OCI-LY1 (cell line): ENCODE results near the gene GDF9.

Experiments
- H2AFZ ChIP-seq: fragments of 200-600 bp; sonication (generic), shearing (Covaris generic); 2 replicates; pipeline ENCODE4 v1.6.0; 2014; ENCODE audit warnings: antibody characterized with exemption, mild to moderate bottlenecking, low read length
- H3F3A ChIP-seq: fragments of 200-600 bp; sonication (generic), shearing (Covaris generic); 2 replicates; pipeline ENCODE4 v1.6.0; 2014; ENCODE audit warnings: mild to moderate bottlenecking, antibody characterized with exemption, low read length, moderate library complexity; ENCODE audit not compliant: insufficient read depth
- H3K27ac ChIP-seq: fragments of 200-600 bp; sonication (generic); 2 replicates; pipeline ENCODE4 v1.5.1; 2014; ENCODE audit warnings: low read length, mixed run types, mild to moderate bottlenecking, low read depth; ENCODE audit not compliant: poor library complexity, severe bottlenecking
- H3K27me3 ChIP-seq: fragments of 200-600 bp; sonication (generic); 2 replicates; pipeline ENCODE4 v1.6.0; 2014; ENCODE audit warnings: antibody characterized with exemption, mild to moderate bottlenecking, low read length, moderate library complexity; ENCODE audit not compliant: insufficient read depth
- H3K36me3 ChIP-seq: fragments of 200-600 bp; sonication (generic); 2 replicates; pipeline ENCODE4 v1.6.1; 2014; ENCODE audit warnings: mild to moderate bottlenecking, antibody characterized with exemption, low read length, moderate library complexity, mixed read lengths; ENCODE audit not compliant: insufficient read depth
- H3K4me1 ChIP-seq: fragments of 200-600 bp; sonication (generic); 2 replicates; pipeline ENCODE4 v1.5.1; 2014; ENCODE audit warnings: mild to moderate bottlenecking, low read length, moderate library complexity; ENCODE audit not compliant: insufficient read depth, severe bottlenecking
- H3K4me2 ChIP-seq: fragments of 200-600 bp; sonication (generic), shearing (Covaris generic); 2 replicates; pipeline ENCODE4 v1.6.1; 2014; ENCODE audit warnings: low read length
- H3K4me3 ChIP-seq: fragments of 200-600 bp; sonication (generic); 2 replicates; pipeline ENCODE4 v1.5.1; 2014; ENCODE audit warnings: low read length, low read depth, mild to moderate bottlenecking, mixed read lengths; ENCODE audit not compliant: poor library complexity, severe bottlenecking
- H3K79me2 ChIP-seq: fragments of 200-600 bp; shearing (Covaris generic); 2 replicates; pipeline ENCODE4 v1.6.1; 2016; ENCODE audit warnings: mixed run types, low read length, mixed read lengths; ENCODE audit not compliant: insufficient read depth
- H3K9ac ChIP-seq: fragments of 200-600 bp; sonication (generic), shearing (Covaris generic); 2 replicates; pipeline ENCODE4 v1.6.1; 2014; ENCODE audit warnings: mild to moderate bottlenecking, low read length, mixed read lengths
- H3K9me2 ChIP-seq: fragments of 200-600 bp; sonication (generic), shearing (Covaris generic); 2 replicates; pipeline ENCODE4 v1.6.1; 2014; ENCODE audit warnings: low read depth, mild to moderate bottlenecking, low read length, mixed read lengths
- H3K9me3 ChIP-seq: fragments of 200-600 bp; shearing (Covaris generic); 2 replicates; pipeline ENCODE4 v1.6.1; 2014; ENCODE audit warnings: low read length, mixed read lengths
- H4K20me1 ChIP-seq: fragments of 200-600 bp; sonication (generic), shearing (Covaris generic); 2 replicates; pipeline ENCODE4 v1.6.0; 2016; ENCODE audit warnings: mild to moderate bottlenecking, low read length; ENCODE audit not compliant: insufficient read depth
- CTCF ChIP-seq: fragments of 200-600 bp; sonication (generic), shearing (Covaris generic); IDR thresholded peaks from 2 replicates; pipeline ENCODE4 v1.5.1; 2017; ENCODE audit warnings: mild to moderate bottlenecking, antibody characterized with exemption, low read length, moderate library complexity, mixed read lengths
- EZH2 ChIP-seq: fragments of 200-600 bp; sonication (generic), shearing (Covaris generic); IDR thresholded peaks from 2 replicates; pipeline ENCODE4 v1.8.0; 2017; ENCODE audit warnings: borderline replicate concordance, mixed run types, mild to moderate bottlenecking, antibody characterized with exemption, low read length, moderate library complexity, mixed read lengths

Gene GDF9

DNA sequence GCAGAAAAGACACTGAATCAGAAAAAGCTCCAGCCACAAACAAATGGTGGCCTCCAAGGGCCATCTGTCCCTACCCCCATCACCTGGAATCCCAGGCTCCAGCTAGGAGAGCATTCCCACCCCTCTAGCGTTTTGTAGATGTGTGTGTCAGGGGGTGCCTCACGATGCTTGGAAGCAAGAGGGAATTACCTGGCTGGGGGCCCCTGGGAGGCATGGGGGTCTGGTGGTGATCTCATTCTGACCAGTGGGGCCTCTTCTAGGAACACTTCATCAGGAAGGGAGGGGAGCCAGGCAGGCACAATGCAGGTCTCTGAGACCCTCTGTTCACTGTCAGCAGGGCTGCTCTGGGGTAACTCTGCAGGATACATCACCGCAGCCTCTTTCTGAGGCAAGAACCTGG lies 41.8 kb downstream of the GDF9 start:
- Histone ChIP-seq H3K4me1 (peaks cover 7% of the 10 kb centered on the region), H3K27me3 (0 out of 2 replicates have a peak, but pooled peaks cover 7% of the 10 kb centered on the region), H3K9ac (no peak overlapping the region), H3K9me2 (no peaks in the 10 kb centered on the region), H3K4me3 (no peak overlapping the region), H3F3A (no peaks in the 10 kb centered on the region), H3K4me2 (no peak overlapping the region), H3K9me3 (no peaks in the 10 kb centered on the region), H3K36me3 (no peaks in the 10 kb centered on the region), H2AFZ (no peak overlapping the region), H3K27ac (no peak overlapping the region), H3K79me2 (no peaks in the 10 kb centered on the region), H4K20me1 (no peaks in the 10 kb centered on the region)
- TF ChIP-seq CTCF, result no peak
- TF ChIP-seq EZH2, result no peak

DNA sequence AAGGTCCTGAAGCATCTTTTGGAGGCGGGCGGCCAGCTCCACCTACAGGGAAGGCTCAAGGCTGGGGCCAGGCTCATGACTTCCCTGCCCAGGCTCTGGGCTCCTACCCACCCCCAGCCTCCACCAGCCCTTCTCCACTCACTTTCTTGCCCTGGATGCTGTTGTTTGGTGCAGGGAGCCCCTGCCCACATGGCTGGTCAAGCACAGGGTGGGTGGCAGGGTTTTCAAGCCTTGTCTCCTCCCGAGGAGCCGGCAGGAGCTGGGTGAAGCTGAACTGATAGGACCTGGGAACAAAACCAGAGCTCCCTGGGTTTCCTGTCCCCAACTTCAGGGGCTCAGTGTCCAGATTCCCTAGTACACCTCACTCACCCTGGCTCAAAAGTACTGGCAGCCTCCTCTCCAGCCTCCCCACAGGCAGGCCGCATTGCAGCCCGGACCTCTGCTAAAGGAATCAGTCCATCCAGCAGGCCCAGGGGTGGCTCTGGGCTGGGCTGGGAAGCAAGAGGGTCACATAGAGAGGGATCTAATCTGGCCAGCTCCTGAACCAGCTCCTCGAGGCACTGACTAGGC lies 42.7 kb downstream of the GDF9 start:
- Histone ChIP-seq H3K9ac (no peak overlapping the region), H3K4me2 (no peak overlapping the region), H3K27ac (no peak overlapping the region)

GRCh38 chr5:132822650-132823480 lies 43.4 kb downstream of the GDF9 start:
- H3K4me2 ChIP-seq, result no peak overlapping the region
- no peak for TF ChIP-seq CTCF
- TF ChIP-seq EZH2, result no peak
- no peaks in the 10 kb centered on the region for H3K36me3 ChIP-seq
- no peak overlapping the region for H3K4me3 ChIP-seq
- peaks cover 8% of the 10 kb centered on the region for H3K4me1 ChIP-seq
- H3K79me2 ChIP-seq, result no peaks in the 10 kb centered on the region
- no peaks in the 10 kb centered on the region for H3F3A ChIP-seq
- H3K27ac ChIP-seq, result no peak overlapping the region
- H3K27me3 ChIP-seq, result 0 out of 2 replicates have a peak, but pooled peaks cover 7% of the 10 kb centered on the region
- H3K9me2 ChIP-seq, result no peaks in the 10 kb centered on the region
- H4K20me1 ChIP-seq, result no peaks in the 10 kb centered on the region
- H2AFZ ChIP-seq, result no peak overlapping the region
- no peak overlapping the region for H3K9ac ChIP-seq
- no peaks in the 10 kb centered on the region for H3K9me3 ChIP-seq

More for the DNA sequence above, 42.7 kb downstream of the GDF9 start:
- TF ChIP-seq EZH2 (no peak), CTCF (no peak)
- no peaks in the 10 kb centered on the region for H3K36me3 ChIP-seq
- H3K79me2 ChIP-seq, result no peaks in the 10 kb centered on the region
- H3K4me1 ChIP-seq, result peaks cover 8% of the 10 kb centered on the region
- no peaks in the 10 kb centered on the region for H3F3A ChIP-seq
- H3K4me3 ChIP-seq, result no peak overlapping the region
- H3K27me3 ChIP-seq, result 0 out of 2 replicates have a peak, but pooled peaks cover 7% of the 10 kb centered on the region
- no peaks in the 10 kb centered on the region for H3K9me3 ChIP-seq
- no peaks in the 10 kb centered on the region for H4K20me1 ChIP-seq
- no peak overlapping the region for H2AFZ ChIP-seq
- H3K9me2 ChIP-seq, result no peaks in the 10 kb centered on the region
